IMR-90 (cell line): Measurements from ENCODE around the gene TMEM247. TPM values are rescaled to one million over a fixed set of nuclear protein-coding genes. Genes with fewer than 3 reads are reported as not detected.
A peak's percentile ranks its signal among the peaks of the same experiment; 100 is the strongest.

Experiments
- ATAC-seq: fragments of 200-7000 bp; cut with Tn5 transposase; 2 replicates; pipeline ENCODE4 v1.9.1; 2020; ENCODE audit warnings: low read depth, mild to moderate bottlenecking, moderate library complexity
- BruUV-seq: library from RNA; stranded (reverse); fragments of 400-500 nt; replicated peaks from 2 replicates; lab custom pipeline; 2021; lab: Mats Ljungman, UMichigan
- CTCF ChIA-PET: fragments of 300-600 bp; formaldehyde crosslinking; extraction: SDS; loops from one replicate; lab custom pipeline; 2021; ENCODE audit warnings: antibody characterized with exemption; lab: Yijun Ruan, JAX
- POLR2A ChIA-PET: fragments of 300-600 bp; sonication (Branson Sonifier 250); formaldehyde crosslinking; loops from one replicate; lab custom pipeline; 2022; ENCODE audit warnings: antibody characterized with exemption; ENCODE audit not compliant: unreplicated experiment; lab: Charles Lee
- DNase-seq: peaks from one replicate; pipeline ENCODE4 v3.0.0; 2013
- H2AFZ ChIP-seq: replicated peaks from 2 replicates; pipeline ENCODE3; 2013; ENCODE audit warnings: low read length, mild to moderate bottlenecking; ENCODE audit not compliant: poor library complexity
- H2AK5ac ChIP-seq: 2 replicates; pipeline ENCODE4 v1.6.1; 2013; ENCODE audit warnings: low read depth, low read length, inconsistent platforms
- H2AK9ac ChIP-seq: replicated peaks from 2 replicates; pipeline ENCODE3; 2013; ENCODE audit warnings: mild to moderate bottlenecking, low read depth, low read length, moderate library complexity; ENCODE audit not compliant: poor library complexity
- H2BK120ac ChIP-seq: 2 replicates; pipeline ENCODE4 v1.6.1; 2013; ENCODE audit warnings: low read depth, low read length, inconsistent platforms
- H2BK15ac ChIP-seq: 3 replicates; pipeline ENCODE4 v1.6.1; 2013; ENCODE audit warnings: low read depth, low read length, inconsistent platforms
- H2BK20ac ChIP-seq: 2 replicates; pipeline ENCODE4 v1.6.1; 2013; ENCODE audit warnings: low read depth, mild to moderate bottlenecking, inconsistent platforms, low read length, moderate library complexity
- H2BK5ac ChIP-seq: 2 replicates; pipeline ENCODE4 v1.6.1; 2013; ENCODE audit warnings: mild to moderate bottlenecking, low read depth, low read length, inconsistent platforms; ENCODE audit not compliant: poor library complexity, severe bottlenecking
- H3K14ac ChIP-seq: replicated peaks from 2 replicates; pipeline ENCODE4 v1.6.1; 2013; ENCODE audit warnings: low read depth, low read length, inconsistent platforms
- H3K18ac ChIP-seq: 2 replicates; pipeline ENCODE4 v1.6.1; 2013; ENCODE audit warnings: low read depth, low read length, control low read depth
- H3K23ac ChIP-seq: 2 replicates; pipeline ENCODE4 v1.6.1; 2013; ENCODE audit warnings: low read depth, low read length, inconsistent platforms
- H3K27ac ChIP-seq: 2 replicates; pipeline ENCODE4 v1.5.1; 2013; ENCODE audit warnings: mild to moderate bottlenecking, control low read depth, low read length; ENCODE audit not compliant: insufficient read depth
- H3K27me3 ChIP-seq: 2 replicates; pipeline ENCODE4 v1.6.1; 2013; ENCODE audit warnings: low read length; ENCODE audit not compliant: control insufficient read depth, insufficient read depth
- H3K36me3 ChIP-seq: 2 replicates; pipeline ENCODE4 v1.6.1; 2013; ENCODE audit warnings: low read length, mixed read lengths; ENCODE audit not compliant: control insufficient read depth, insufficient read depth
- H3K4ac ChIP-seq: 2 replicates; pipeline ENCODE4 v1.6.1; 2013; ENCODE audit warnings: low read depth, low read length, inconsistent platforms
- H3K4me1 ChIP-seq: 2 replicates; pipeline ENCODE4 v1.6.1; 2013; ENCODE audit warnings: low read length, mixed read lengths; ENCODE audit not compliant: control insufficient read depth, insufficient read depth
- H3K4me2 ChIP-seq: 2 replicates; pipeline ENCODE4 v1.6.1; 2013; ENCODE audit warnings: low read depth, mild to moderate bottlenecking, control low read depth, low read length, moderate library complexity
- H3K4me3 ChIP-seq: 2 replicates; pipeline ENCODE4 v1.5.1; 2013; ENCODE audit warnings: low read depth, mild to moderate bottlenecking, control low read depth, low read length, moderate library complexity; ENCODE audit not compliant: insufficient read depth
- H3K56ac ChIP-seq: 2 replicates; pipeline ENCODE4 v1.6.1; 2013; ENCODE audit warnings: low read length, inconsistent platforms; ENCODE audit not compliant: insufficient read depth; ENCODE audit errors: extremely low read depth
- H3K79me1 ChIP-seq, 2 experiments: 2 replicates each; pipeline ENCODE4 v1.6.1; 2013; ENCODE audit warnings: low read length in 2 of 2, inconsistent platforms in 1 of 2, low read depth in 1 of 2
- H3K9ac ChIP-seq: 2 replicates; pipeline ENCODE4 v1.6.1; 2013; ENCODE audit warnings: low read depth, low read length, control low read depth
- H3K9me1 ChIP-seq: 2 replicates; pipeline ENCODE4 v1.6.1; 2013; ENCODE audit warnings: low read length, inconsistent platforms; ENCODE audit not compliant: insufficient read depth
- H3K9me3 ChIP-seq: 2 replicates; pipeline ENCODE4 v1.6.1; 2013; ENCODE audit warnings: low read length; ENCODE audit not compliant: control insufficient read depth, insufficient read depth
- H4K20me1 ChIP-seq: 2 replicates; pipeline ENCODE4 v1.6.1; 2013; ENCODE audit warnings: low read length, inconsistent platforms; ENCODE audit not compliant: insufficient read depth
- H4K5ac ChIP-seq: 2 replicates; pipeline ENCODE4 v1.6.1; 2013; ENCODE audit warnings: mild to moderate bottlenecking, low read depth, low read length, control low read depth
- H4K8ac ChIP-seq, 2 experiments: 2 replicates each; pipeline ENCODE4 v1.6.1; 2013; ENCODE audit warnings: low read depth in 2 of 2, low read length in 2 of 2, control low read depth in 1 of 2, inconsistent platforms in 1 of 2
- H4K91ac ChIP-seq: 2 replicates; pipeline ENCODE4 v1.6.1; 2013; ENCODE audit warnings: low read depth, low read length, inconsistent platforms; ENCODE audit not compliant: insufficient read depth
- BHLHE40 ChIP-seq: fragments of 150-350 bp; IDR thresholded peaks from 2 replicates; pipeline ENCODE4 v1.6.1; 2016; ENCODE audit warnings: mild to moderate bottlenecking, low read depth, low read length
- CEBPB ChIP-seq: IDR thresholded peaks from 2 replicates; pipeline ENCODE4 v1.6.1; 2012; ENCODE audit warnings: low read depth, low read length, improper control_type of control experiment
- CHD1 ChIP-seq: IDR thresholded peaks from 2 replicates; pipeline ENCODE4 v1.6.1; 2012; ENCODE audit warnings: low read depth, low read length, improper control_type of control experiment
- FOS ChIP-seq: fragments of 150-350 bp; IDR thresholded peaks from 2 replicates; pipeline ENCODE4 v1.6.1; 2016; ENCODE audit warnings: low read depth, low read length
- MAFK ChIP-seq: IDR thresholded peaks from 2 replicates; pipeline ENCODE4 v1.6.1; 2012; ENCODE audit warnings: low read depth, low read length, improper control_type of control experiment
- MAZ ChIP-seq: IDR thresholded peaks from 2 replicates; pipeline ENCODE4 v1.6.1; 2012; ENCODE audit warnings: low read depth, mild to moderate bottlenecking, low read length, improper control_type of control experiment, moderate library complexity, borderline replicate concordance
- MXI1 ChIP-seq: IDR thresholded peaks from 2 replicates; pipeline ENCODE4 v1.6.1; 2012; ENCODE audit warnings: low read depth, mild to moderate bottlenecking, low read length, moderate library complexity, borderline replicate concordance
- NFE2L2 ChIP-seq: fragments of 150-350 bp; IDR thresholded peaks from 2 replicates; pipeline ENCODE4 v1.6.1; 2016; ENCODE audit warnings: low read depth, mild to moderate bottlenecking, low read length
- POLR2A ChIP-seq: IDR thresholded peaks from 2 replicates; pipeline ENCODE4 v1.6.1; 2012; ENCODE audit warnings: mild to moderate bottlenecking, low read depth, low read length
- RAD21 ChIP-seq: IDR thresholded peaks from 2 replicates; pipeline ENCODE4 v1.6.1; 2012; ENCODE audit warnings: low read length, improper control_type of control experiment
- RCOR1 ChIP-seq: IDR thresholded peaks from 2 replicates; pipeline ENCODE4 v1.6.1; 2012; ENCODE audit warnings: mild to moderate bottlenecking, low read length, improper control_type of control experiment; ENCODE audit not compliant: insufficient replicate concordance
- RFX5 ChIP-seq: IDR thresholded peaks from 2 replicates; pipeline ENCODE4 v1.8.0; 2012; ENCODE audit warnings: low read depth, mild to moderate bottlenecking, low read length, moderate library complexity
- SMC3 ChIP-seq: fragments of 150-350 bp; IDR thresholded peaks from 2 replicates; pipeline ENCODE4 v1.6.1; 2016; ENCODE audit warnings: low read depth, mild to moderate bottlenecking, antibody characterized with exemption, low read length, moderate library complexity
- dilution Hi-C: fragments of 300-500 bp; cut with HindIII; formaldehyde crosslinking; loops from one replicate; pipeline ENCODE4 v1.14.3; 2018; ENCODE audit warnings: low sequenced_read_pairs; ENCODE audit not compliant: unreplicated experiment
- in situ Hi-C: fragments of 300-500 bp; cut with MboI; formaldehyde crosslinking; loops from 3 replicates; pipeline ENCODE4 v1.14.3; 2019; ENCODE audit warnings: low sequenced_read_pairs, inconsistent platforms, mixed read lengths
- intact Hi-C: fragments of 100-400 bp; cut with micrococcal nuclease; formaldehyde crosslinking; loops from 2 replicates; pipeline ENCODE4 v1.10.0; 2022
- polyA plus RNA-seq, 3 experiments: library from polyadenylated mRNA; depleted of rRNA; stranded (reverse); fragments of >200 nt; gene quantifications; 2 replicates each; pipeline ENCODE4 v1.2.3, GENCODE V29; 2012; ENCODE audit warnings: low replicate concordance in 1 of 3
- total RNA-seq: library from RNA; depleted of rRNA; stranded (reverse); fragments of >200 nt; gene quantifications from 2 replicates; pipeline ENCODE4 v1.2.3, GENCODE V29; 2012
- TF ChIP-seq, protein P1 (sequence below): fragments of 150-350 bp; IDR thresholded peaks from 2 replicates; pipeline ENCODE4 v1.6.1; 2016; ENCODE audit warnings: low read depth, mild to moderate bottlenecking, low read length, moderate library complexity, borderline replicate concordance
- TF ChIP-seq, protein P2 (sequence below): conservative IDR thresholded peaks from 2 replicates; pipeline ENCODE4 v1.5.1; 2012; ENCODE audit warnings: mild to moderate bottlenecking, low read depth, low read length, improper control_type of control experiment
- TF ChIP-seq, protein P3 (sequence below): fragments of 150-350 bp; IDR thresholded peaks from 2 replicates; pipeline ENCODE4 v1.6.1; 2017; ENCODE audit warnings: mild to moderate bottlenecking, antibody characterized with exemption, low read length, low read depth

The TMEM247 gene
- total and polyA plus RNA-seq, 2 of the 4 experiments (the other 2 are of a cell fraction) = not detected

DNA sequence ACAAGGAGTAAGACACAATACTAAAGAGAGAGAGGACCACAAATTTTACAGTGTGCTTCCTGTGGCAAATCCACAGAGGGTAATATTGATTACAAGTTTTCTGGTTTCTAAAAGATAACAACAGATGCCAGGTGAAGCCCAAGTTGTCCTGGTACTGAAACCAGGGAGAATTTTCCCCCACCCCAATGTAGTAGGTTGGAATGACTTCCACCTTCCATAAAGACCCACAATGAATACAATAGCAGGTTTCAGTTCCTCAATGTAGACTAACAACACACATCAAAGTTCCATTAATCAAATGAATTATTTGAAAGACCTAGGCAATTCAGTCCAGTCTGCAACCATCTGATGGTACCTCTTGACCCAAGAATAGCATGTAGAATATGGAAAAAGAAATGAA is 44.0 kb upstream of the TMEM247 start:
- H2AK9ac ChIP-seq = peak overlapping the region; percentile 68
- DNase-seq = no peak
- peak overlapping the region; percentile 97 for H2BK20ac ChIP-seq
- ChIA-PET CTCF (no interaction called here), POLR2A (no interaction called here)
- H3K23ac ChIP-seq = peak overlapping the region; percentile 96
- peak overlapping the region; percentile 73 to 92 for H4K8ac ChIP-seq
- peaks cover 22% of the 10 kb centered on the region for H3K4me1 ChIP-seq
- no peaks in the 10 kb centered on the region for H3K27me3 ChIP-seq
- H3K4ac ChIP-seq = peak overlapping the region; percentile 95
- peak overlapping the region; percentile 39; the same call in 1 of the 2 replicates for H2AK5ac ChIP-seq
- no peaks in the 10 kb centered on the region for H3K9me3 ChIP-seq
- BruUV-seq = no TSS peak
- peak overlapping the region; percentile 58; the same call in 1 of the 2 replicates for H3K9ac ChIP-seq
- H3K14ac ChIP-seq = peak overlapping the region; percentile 96
- peak overlapping the region; percentile 94 for H2BK5ac ChIP-seq
- H3K79me1 ChIP-seq = no peaks in the 10 kb centered on the region; a peak in 1 of 4 replicates
- peak overlapping the region; percentile 99 for H2BK120ac ChIP-seq
- peak overlapping the region; percentile 100 for H4K5ac ChIP-seq
- H3K56ac ChIP-seq = peak overlapping the region; percentile 75
- peaks cover 8% of the 10 kb centered on the region; the same call in 1 of the 2 replicates for H3K9me1 ChIP-seq
- dilution Hi-C loops = no loop called here
- peak overlapping the region; percentile 94 for H4K91ac ChIP-seq
- H3K18ac ChIP-seq = peak overlapping the region; percentile 99
- TF ChIP-seq, protein P1, sequence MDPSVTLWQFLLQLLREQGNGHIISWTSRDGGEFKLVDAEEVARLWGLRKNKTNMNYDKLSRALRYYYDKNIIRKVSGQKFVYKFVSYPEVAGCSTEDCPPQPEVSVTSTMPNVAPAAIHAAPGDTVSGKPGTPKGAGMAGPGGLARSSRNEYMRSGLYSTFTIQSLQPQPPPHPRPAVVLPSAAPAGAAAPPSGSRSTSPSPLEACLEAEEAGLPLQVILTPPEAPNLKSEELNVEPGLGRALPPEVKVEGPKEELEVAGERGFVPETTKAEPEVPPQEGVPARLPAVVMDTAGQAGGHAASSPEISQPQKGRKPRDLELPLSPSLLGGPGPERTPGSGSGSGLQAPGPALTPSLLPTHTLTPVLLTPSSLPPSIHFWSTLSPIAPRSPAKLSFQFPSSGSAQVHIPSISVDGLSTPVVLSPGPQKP = no peak
- TF ChIP-seq, protein P2, sequence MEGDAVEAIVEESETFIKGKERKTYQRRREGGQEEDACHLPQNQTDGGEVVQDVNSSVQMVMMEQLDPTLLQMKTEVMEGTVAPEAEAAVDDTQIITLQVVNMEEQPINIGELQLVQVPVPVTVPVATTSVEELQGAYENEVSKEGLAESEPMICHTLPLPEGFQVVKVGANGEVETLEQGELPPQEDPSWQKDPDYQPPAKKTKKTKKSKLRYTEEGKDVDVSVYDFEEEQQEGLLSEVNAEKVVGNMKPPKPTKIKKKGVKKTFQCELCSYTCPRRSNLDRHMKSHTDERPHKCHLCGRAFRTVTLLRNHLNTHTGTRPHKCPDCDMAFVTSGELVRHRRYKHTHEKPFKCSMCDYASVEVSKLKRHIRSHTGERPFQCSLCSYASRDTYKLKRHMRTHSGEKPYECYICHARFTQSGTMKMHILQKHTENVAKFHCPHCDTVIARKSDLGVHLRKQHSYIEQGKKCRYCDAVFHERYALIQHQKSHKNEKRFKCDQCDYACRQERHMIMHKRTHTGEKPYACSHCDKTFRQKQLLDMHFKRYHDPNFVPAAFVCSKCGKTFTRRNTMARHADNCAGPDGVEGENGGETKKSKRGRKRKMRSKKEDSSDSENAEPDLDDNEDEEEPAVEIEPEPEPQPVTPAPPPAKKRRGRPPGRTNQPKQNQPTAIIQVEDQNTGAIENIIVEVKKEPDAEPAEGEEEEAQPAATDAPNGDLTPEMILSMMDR = no peak
- TF ChIP-seq POLR2A (no peak), MAFK (no peak), BHLHE40 (no peak), FOS (no peak), MAZ (no peak), SMC3 (no peak), RAD21 (no peak), RCOR1 (no peak), CHD1 (no peak), RFX5 (no peak), NFE2L2 (no peak), MXI1 (no peak), CEBPB (no peak)
- TF ChIP-seq, protein P3, sequence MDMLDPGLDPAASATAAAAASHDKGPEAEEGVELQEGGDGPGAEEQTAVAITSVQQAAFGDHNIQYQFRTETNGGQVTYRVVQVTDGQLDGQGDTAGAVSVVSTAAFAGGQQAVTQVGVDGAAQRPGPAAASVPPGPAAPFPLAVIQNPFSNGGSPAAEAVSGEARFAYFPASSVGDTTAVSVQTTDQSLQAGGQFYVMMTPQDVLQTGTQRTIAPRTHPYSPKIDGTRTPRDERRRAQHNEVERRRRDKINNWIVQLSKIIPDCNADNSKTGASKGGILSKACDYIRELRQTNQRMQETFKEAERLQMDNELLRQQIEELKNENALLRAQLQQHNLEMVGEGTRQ = no peak
- intact Hi-C loops = loop anchor here (5.0 kb wide), 1 partner anchor 33 kb away; no protein-coding TSS in a partner anchor
- peak overlapping the region; percentile 100 for H3K27ac ChIP-seq
- H2AFZ ChIP-seq = no peak overlapping the region
- H4K20me1 ChIP-seq = no peaks in the 10 kb centered on the region
- in situ Hi-C loops = no loop called here
- H3K4me2 ChIP-seq = peak overlapping the region; percentile 37; the same call in 1 of the 2 replicates
- peak overlapping the region; percentile 99; the same call in 2 of the 3 replicates for H2BK15ac ChIP-seq
- ATAC-seq = no peak; the same call in 1 of the 2 replicates
- H3K4me3 ChIP-seq = no peak overlapping the region
- no peaks in the 10 kb centered on the region for H3K36me3 ChIP-seq
